Measurements from ENCODE around the gene TUBB8.
"Not testable (repeated sequence)": the region's sequence is repeated elsewhere in the genome, so short reads cannot be mapped to it uniquely, and the experiment has no call there.

The TUBB8 gene

GRCh38 chr10:48996-49395 is at the start of gene TUBB8:
TUBB8 (minus strand) TSS chr10:49296; CDS start chr10:49238, 58 bp downstream.
- DNase-seq (ENCODE audit: low read depth, low spot score), result no peak

GRCh38 chr10:96466-96865 is 47.4 kb upstream of the TUBB8 start:
- DNase-seq (ENCODE audit: low read depth, low spot score), result no peak

GRCh38 chr10:95356-96115 is 46.4 kb upstream of the TUBB8 start:
- no peak for DNase-seq (ENCODE audit: low read depth, low spot score)

DNA sequence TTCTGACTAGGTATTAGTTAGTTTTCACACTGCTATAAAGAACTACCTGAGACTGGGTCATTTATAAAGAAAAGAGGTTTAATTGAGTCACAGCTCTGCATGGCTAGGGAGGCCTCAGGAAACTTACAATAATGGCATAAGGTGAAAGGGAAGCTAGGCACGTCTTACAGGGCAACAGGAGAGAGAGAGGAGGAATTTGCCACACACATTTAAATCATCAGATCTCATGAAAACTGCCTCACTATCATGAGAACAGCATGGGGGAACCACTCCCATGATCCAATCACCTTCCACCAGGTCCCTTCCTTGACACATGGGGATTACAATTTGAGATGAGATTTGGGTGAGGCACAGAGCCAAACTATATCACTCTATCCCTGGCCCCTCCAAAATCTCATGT is 45.5 kb upstream of the TUBB8 start:
- DNase-seq (ENCODE audit: low read depth, low spot score), result no peak

DNA sequence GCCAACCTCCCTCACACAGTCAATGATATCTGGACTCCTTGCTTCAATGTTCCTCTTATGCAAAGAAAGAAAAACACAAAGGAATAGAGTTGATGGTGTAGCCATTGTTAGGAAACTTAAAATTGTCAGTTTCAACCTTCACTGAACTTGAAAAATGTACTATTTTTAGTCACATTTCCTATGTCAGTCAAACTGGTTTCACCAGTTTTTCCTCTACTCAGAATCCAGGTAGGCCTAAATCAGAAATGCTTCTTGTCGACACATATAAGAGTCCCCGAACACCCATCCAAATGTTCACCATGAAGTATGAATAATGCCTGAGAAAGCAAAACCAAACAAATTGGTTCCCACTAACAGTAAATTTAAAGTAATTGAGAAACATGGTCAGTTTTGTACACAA is 43.8 kb upstream of the TUBB8 start:
- DNase-seq (ENCODE audit: low read depth, low spot score), result no peak

GRCh38 chr10:92153-92552 is 43.1 kb upstream of the TUBB8 start:
- DNase-seq (ENCODE audit: low read depth, low spot score), result no peak

DNA sequence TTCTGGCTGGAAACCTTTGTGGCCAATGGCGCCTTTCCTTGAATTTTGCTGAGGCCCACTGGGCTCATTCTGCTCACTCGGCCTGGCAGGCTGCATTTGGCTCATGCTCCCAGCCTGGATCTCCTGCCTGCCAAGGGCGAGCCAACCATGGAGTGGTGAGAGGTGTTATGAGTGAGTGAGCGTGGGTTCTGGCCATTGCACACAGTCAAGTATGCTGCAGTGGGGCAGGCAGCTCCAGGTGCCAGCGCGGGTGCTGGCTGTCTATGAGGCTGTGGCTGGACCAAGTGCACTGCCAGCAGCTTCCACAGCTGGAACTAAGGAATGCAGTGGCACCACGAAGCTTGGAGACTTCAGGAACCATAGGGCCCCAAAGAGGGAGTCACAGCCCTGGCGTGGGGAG is 42.2 kb upstream of the TUBB8 start:
- DNase-seq (ENCODE audit: low read depth, low spot score), result no peak

DNA sequence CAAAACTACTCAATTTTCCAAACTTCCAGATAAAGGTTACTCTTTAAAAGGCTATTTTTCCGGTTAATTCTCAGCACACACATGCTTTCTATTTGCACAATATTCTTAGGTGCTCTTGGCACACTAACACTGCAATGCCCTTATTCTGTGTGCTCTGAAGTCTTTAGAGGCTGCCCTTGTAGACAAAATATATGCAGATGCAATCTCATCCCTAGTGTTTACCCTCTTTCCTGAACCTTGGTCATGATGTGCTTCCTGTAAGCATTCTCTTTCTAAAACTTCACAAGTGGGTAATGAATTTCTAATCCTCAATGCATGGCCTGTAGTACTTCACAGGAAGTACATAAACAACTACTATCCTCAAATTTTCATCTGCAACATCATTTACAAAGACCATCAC is 41.1 kb upstream of the TUBB8 start:
- DNase-seq (ENCODE audit: low read depth, low spot score), result no peak

- DNase-seq (ENCODE audit: low read depth, low spot score), result no peak
Observed at GRCh38 chr10:89248-89647, 40.2 kb upstream of the TUBB8 start.

- no peak for DNase-seq (ENCODE audit: low read depth, low spot score)
Observed at GRCh38 chr10:88253-88652, 39.2 kb upstream of the TUBB8 start.

GRCh38 chr10:87177-88080 is 38.3 kb upstream of the TUBB8 start:
- DNase-seq (ENCODE audit: low read depth, low spot score), result no peak

DNA sequence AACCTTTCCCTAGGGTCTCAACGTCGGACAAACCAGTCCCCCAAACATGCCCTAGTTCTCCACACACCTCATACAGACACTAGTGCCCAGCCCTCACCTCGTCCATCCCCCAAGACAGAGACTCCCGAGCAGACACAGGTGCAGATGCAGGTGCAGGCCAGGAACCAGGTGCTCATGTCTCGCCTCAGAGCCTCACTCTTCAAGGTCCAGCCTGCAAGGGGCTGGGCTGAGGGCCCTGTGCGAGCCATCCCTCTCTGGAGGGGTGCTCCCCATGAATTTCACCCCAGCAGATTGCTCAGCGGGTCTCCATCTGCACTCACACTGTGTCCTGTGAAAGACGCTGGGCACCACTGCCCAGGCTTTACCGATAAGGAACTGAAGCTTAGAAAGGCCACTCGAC is 36.9 kb upstream of the TUBB8 start:
- no peak for DNase-seq (ENCODE audit: low read depth, low spot score)

DNA sequence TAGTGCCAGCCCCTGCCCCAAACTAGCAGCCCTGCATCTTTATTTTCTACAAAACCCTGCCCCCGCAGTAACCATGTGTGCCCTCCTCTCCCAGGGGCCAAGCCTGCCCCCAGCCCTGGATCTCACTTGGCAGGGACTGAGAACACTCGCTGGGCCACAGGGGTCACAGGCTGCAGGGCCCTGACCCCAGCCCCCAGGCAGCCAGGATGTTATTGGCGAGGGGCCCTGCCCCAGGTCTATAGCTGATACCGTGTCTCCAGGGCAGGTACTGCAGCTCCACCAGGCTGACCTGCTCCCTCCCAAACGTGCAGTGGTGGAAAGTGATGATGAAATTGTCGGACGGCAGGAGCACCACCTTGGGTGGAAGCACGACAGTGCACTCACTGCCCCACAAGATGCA is 35.9 kb upstream of the TUBB8 start:
- DNase-seq (ENCODE audit: low read depth, low spot score), result no peak

- no peak for DNase-seq (ENCODE audit: low read depth, low spot score)
Observed at GRCh38 chr10:83930-84530, 34.9 kb upstream of the TUBB8 start.

- DNase-seq (ENCODE audit: low read depth, low spot score), result no peak
Observed at GRCh38 chr10:80477-81105, 31.5 kb upstream of the TUBB8 start.

- DNase-seq (ENCODE audit: low read depth, low spot score), result no peak
Observed at GRCh38 chr10:79532-80215, 30.6 kb upstream of the TUBB8 start.

DNA sequence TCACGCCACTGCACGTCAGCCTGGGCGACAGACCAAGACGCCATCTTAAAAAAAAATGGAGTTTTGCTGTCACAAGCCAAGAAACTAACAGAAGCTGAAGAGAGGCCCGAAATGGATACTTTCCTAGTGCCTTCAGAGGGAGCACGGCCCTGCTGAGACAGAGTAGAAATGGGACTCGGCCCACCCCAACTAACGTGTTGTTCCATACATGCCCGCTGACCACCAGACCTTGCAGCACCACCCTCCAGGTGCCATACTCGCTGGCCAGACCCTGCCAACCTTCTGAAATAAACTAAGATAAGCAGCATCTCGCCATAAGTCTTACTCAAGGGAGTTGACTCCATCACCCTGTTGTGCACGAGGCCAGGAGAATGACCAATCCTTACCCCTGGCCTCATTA is 29.5 kb upstream of the TUBB8 start:
- DNase-seq (ENCODE audit: low read depth, low spot score), result no peak

DNA sequence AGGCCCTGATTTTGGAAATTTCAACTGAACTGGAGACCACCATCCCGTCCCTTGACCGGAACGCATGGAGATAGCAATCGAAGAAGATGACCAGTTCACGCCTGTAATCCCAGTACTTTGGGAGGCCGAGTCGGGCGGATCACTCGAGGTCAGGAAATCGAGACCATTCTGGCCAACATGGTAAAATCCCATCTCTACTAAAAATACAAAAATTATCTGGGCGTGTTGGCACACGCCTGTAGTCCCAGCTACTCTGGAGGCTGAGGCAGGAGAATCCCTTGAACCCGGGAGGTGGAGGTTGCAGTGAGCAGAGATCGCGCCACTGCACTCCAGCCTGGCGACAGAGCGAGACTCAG is 25.1 kb upstream of the TUBB8 start:
- DNase-seq (ENCODE audit: low read depth, low spot score), result not testable (repeated sequence)

- not testable (repeated sequence) for DNase-seq (ENCODE audit: low read depth, low spot score)
Observed at GRCh38 chr10:73543-74265, 24.6 kb upstream of the TUBB8 start.

- DNase-seq (ENCODE audit: low read depth, low spot score), result not testable (repeated sequence)
Observed at GRCh38 chr10:68156-68555, 19.1 kb upstream of the TUBB8 start.

DNA sequence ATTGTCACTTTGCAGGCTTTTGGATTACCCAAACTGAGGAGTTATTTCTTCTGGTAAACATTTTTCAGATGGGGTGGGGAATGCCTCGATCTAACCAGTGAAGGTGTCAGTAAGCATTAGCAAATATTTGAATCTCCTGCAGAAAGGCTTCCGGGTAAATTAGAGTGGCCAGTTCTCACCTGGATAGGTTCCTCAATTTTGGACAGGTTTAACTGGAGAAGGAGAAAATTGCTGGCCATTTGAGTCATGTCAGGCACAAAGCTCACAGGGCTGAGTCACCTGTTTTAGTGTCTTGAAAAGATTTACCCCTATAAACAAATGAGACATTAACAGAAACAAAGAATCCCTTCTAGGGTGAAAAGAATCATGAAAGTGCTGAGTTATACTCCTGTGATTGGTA is 830 bp upstream of the TUBB8 start:
- not testable (repeated sequence) for DNase-seq (ENCODE audit: low read depth, low spot score)
